ENCODE measurements around the gene MORC3. TPM values are rescaled to one million over a fixed set of nuclear protein-coding genes. Genes with fewer than 3 reads are reported as not detected.

MORC3 gene
- total and polyA plus RNA-seq, 9 of the 15 experiments (the other 6 are each of a cell fraction or from before 2014, with no cell fraction given): 12.7 to 53.7 (median 36.0) TPM

DNA sequence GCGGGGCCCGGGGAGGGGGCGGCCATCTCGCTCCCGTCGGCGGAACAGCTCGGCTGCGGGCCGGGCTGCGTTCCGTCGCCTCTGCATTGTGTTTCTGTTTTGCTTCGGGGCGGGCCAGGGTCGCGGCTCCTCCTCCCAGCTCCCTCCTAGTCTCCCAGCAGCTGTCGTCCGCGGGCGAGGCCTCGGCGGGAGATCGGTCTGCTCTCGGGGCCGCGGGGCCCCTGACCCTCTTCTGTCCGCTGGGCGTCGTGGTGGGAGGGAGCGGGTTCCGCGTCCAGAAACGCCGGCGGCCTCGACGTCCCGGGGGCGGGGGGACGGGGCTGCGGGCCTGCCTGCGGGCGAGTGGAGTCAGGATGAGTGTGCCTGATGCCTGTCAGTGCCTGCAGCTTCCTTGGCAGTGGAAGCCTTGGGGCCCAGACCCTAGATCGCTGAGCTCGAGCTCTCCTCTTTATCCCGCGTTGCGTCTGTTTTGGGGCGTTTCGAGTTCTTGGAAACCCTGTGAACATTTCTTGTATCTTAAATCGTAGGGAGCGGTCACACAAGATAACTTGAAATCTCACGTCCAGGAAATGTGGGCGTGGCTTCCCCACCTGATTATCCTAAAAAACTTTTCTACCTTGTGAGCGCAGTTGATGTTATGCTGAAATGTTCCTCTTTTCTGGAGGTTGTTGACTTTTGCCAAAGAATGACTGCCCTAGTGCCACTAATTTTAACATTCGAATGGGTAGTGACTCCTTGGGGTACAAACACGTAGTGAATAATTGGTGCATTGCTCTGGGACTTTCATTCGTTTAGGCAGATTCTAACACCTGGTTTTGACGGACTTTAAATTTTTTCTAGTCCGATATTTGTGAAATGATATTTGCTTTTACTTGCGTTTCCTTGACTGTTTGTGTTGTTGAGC, 676 bp downstream of the MORC3 start:
- H3K27ac ChIP-seq (ENCODE audit: extremely low read depth, low read depth, low read length): peak overlapping the region; percentile 97
- DNase-seq (ENCODE audit: extremely low read depth in 1 of 4, low spot score in 3 of 4) (peak in 2 of 4 experiments; percentile 79 to 95), FAIRE-seq (peak; percentile 87), ATAC-seq (peak; percentile 70)
- H3K9me1 ChIP-seq (ENCODE audit: control insufficient read depth, insufficient read depth, low read length): no peaks in the 10 kb centered on the region
- in situ Hi-C loops (cut with MboI): no loop called here
- H3K36me3 ChIP-seq (ENCODE audit: control insufficient read depth, insufficient read depth, low read length): peaks cover 27% of the 10 kb centered on the region
- peaks cover 9 to 24% of the 10 kb centered on the region in 2 experiments; a peak in 4 of 5 replicates for H3K4me1 ChIP-seq (replicated peaks in 1 of 2; ENCODE audit: control insufficient read depth in 2 of 2, insufficient read depth in 2 of 2, low read length in 2 of 2)
- H3K79me2 ChIP-seq (ENCODE audit: control insufficient read depth, insufficient read depth, low read length): peaks cover 54% of the 10 kb centered on the region
- peak overlapping the region; percentile 92 to 98 for H3K9ac ChIP-seq (ENCODE audit: insufficient read depth in 1 of 2, low read depth in 2 of 2, low read length in 2 of 2)
- H3K4me3 ChIP-seq: peak overlapping the region; percentile 95
- no peaks in the 10 kb centered on the region; a peak in 1 of 5 replicates for H3K27me3 ChIP-seq (ENCODE audit: control insufficient read depth in 2 of 2, insufficient read depth in 2 of 2, low read length in 2 of 2)
- H3K4me2 ChIP-seq (ENCODE audit: insufficient read depth, low read length): peak overlapping the region; percentile 92
- intact Hi-C loops (cut with micrococcal nuclease): loop anchor here (1.0 kb wide), 2 partner anchors 22 to 164 kb away; partner anchors contain the start of gene DOP1B
- peak overlapping the region; percentile 72 for H2AFZ ChIP-seq (ENCODE audit: low read depth, low read length)
- H4K20me1 ChIP-seq (replicated peaks; ENCODE audit: control insufficient read depth, insufficient read depth, low read length): peaks cover 22% of the 10 kb centered on the region
- POLR2A ChIA-PET: interaction anchor here (0.6 to 2.7 kb wide), 24 partner anchors 8 to 1041 kb away, joined by 3 to 13 read pairs (median 4); no protein-coding TSS in a partner anchor
- WGBS (ENCODE audit: insufficient coverage, low coverage, missing lambda C conversion rate): 1% methylated on average over 39 of the region's 62 CpGs
- CTCF ChIA-PET (ENCODE audit: low intra/inter-chr PET ratio): no interaction called here
- no TSS peak for BruUV-seq (replicated peaks)
- peaks cover 4% of the 10 kb centered on the region; the same call in 1 of the 2 replicates for H3K9me3 ChIP-seq (replicated peaks; ENCODE audit: control insufficient read depth, insufficient read depth, low read depth, low read length)
- no peak for TF ChIP-seq NFE2 (IDR thresholded peaks at IDR 0.05; ENCODE audit: low read depth)
- no peak for TF ChIP-seq ILK (tag; IDR thresholded peaks at IDR 0.05; ENCODE audit: borderline replicate concordance, low read depth)
- TF ChIP-seq CBX8 (IDR thresholded peaks at IDR 0.05; ENCODE audit: borderline replicate concordance, extremely low read depth, low read depth, low read length, poor library complexity, severe bottlenecking): no peak
- no peak for TF ChIP-seq SMARCA5 (IDR thresholded peaks at IDR 0.05)
- no peak for TF ChIP-seq ZNF655 (CRISPR knock-in tag; IDR thresholded peaks at IDR 0.05)
- no peak; the same call in 1 of the 2 replicates for TF ChIP-seq ZNF444 (CRISPR knock-in tag; IDR thresholded peaks at IDR 0.05)
- peak; percentile 88 for TF ChIP-seq GATA2 (CRISPR knock-in tag; IDR thresholded peaks at IDR 0.05)
- peak; percentile 35; the same call in 1 of the 2 replicates for TF ChIP-seq ZNF316 (IDR thresholded peaks at IDR 0.05)
- TF ChIP-seq XRCC5 (IDR thresholded peaks at IDR 0.05; ENCODE audit: low read depth, low read length): no peak
- TF ChIP-seq ATF7 (IDR thresholded peaks at IDR 0.05): peak; percentile 37; the same call in 1 of the 2 replicates
- no peak for TF ChIP-seq TRIM25 (IDR thresholded peaks at IDR 0.05; ENCODE audit: borderline replicate concordance)
- 0 out of 2 replicates have a peak, but pooled peaks have one; percentile 83 for TF ChIP-seq SRSF3 (IDR thresholded peaks at IDR 0.05; ENCODE audit: insufficient read depth, low read length)
- no peak for TF ChIP-seq ZNF561 (CRISPR knock-in tag; conservative IDR thresholded peaks at IDR 0.05)
- no peak for TF ChIP-seq TCF7L2 (IDR thresholded peaks at IDR 0.05; ENCODE audit: low read depth, low read length)
- TF ChIP-seq NEUROD1 (IDR thresholded peaks at IDR 0.05; ENCODE audit: borderline replicate concordance, low read depth, low read length, partially characterized antibody): peak; percentile 28
- peak; percentile 57 for TF ChIP-seq SUPT5H (IDR thresholded peaks at IDR 0.05)
- TF ChIP-seq, protein P1, sequence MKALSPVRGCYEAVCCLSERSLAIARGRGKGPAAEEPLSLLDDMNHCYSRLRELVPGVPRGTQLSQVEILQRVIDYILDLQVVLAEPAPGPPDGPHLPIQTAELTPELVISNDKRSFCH (CRISPR knock-in tag; IDR thresholded peaks at IDR 0.05): no peak
- TF ChIP-seq, protein P1 (tag; IDR thresholded peaks at IDR 0.05): 0 out of 2 replicates have a peak, but pooled peaks have one; percentile 28
